ENCODE measurements around the gene ANK3.

Gene ANK3

GRCh38 chr10:60096761-60097513, 292.7 kb downstream of the ANK3 start:
- DNase-seq, result no peak
- TF ChIP-seq CTCF (IDR thresholded peaks at IDR 0.05; ENCODE audit: low read depth, low read length), result no peak

GRCh38 chr10:60093317-60093716, 296.4 kb downstream of the ANK3 start:
- no peak for DNase-seq
- Histone ChIP-seq H3K9me3 (ENCODE audit: severe bottlenecking) (no peaks in the 10 kb centered on the region), H3K36me3 (no peaks in the 10 kb centered on the region), H3K27me3 (ENCODE audit: insufficient read depth, low read depth, severe bottlenecking) (no peaks in the 10 kb centered on the region), H3K4me3 (ENCODE audit: low read depth, low read length) (no peak overlapping the region), H3K27ac (no peak overlapping the region)
- TF ChIP-seq CTCF (IDR thresholded peaks at IDR 0.05; ENCODE audit: low read depth, low read length), result no peak

More at GRCh38 chr10:60096761-60097513, 292.7 kb downstream of the ANK3 start:
- Histone ChIP-seq H3K4me3 (ENCODE audit: low read depth, low read length) (no peak overlapping the region), H3K36me3 (no peaks in the 10 kb centered on the region), H3K27ac (no peak overlapping the region), H3K9me3 (ENCODE audit: severe bottlenecking) (no peaks in the 10 kb centered on the region), H3K27me3 (ENCODE audit: insufficient read depth, low read depth, severe bottlenecking) (no peaks in the 10 kb centered on the region)

GRCh38 chr10:60086862-60087261, 302.8 kb downstream of the ANK3 start:
- DNase-seq, result no peak
- no peaks in the 10 kb centered on the region for H3K9me3 ChIP-seq (ENCODE audit: severe bottlenecking)
- H3K27me3 ChIP-seq (ENCODE audit: insufficient read depth, low read depth, severe bottlenecking), result no peaks in the 10 kb centered on the region
- H3K36me3 ChIP-seq, result no peaks in the 10 kb centered on the region
- no peak for TF ChIP-seq CTCF (IDR thresholded peaks at IDR 0.05; ENCODE audit: low read depth, low read length)
- H3K27ac ChIP-seq, result no peak overlapping the region
- H3K4me3 ChIP-seq (ENCODE audit: low read depth, low read length), result no peak overlapping the region

GRCh38 chr10:60086421-60086820, 303.3 kb downstream of the ANK3 start:
- H3K27ac ChIP-seq, result no peak overlapping the region
- no peaks in the 10 kb centered on the region for H3K27me3 ChIP-seq (ENCODE audit: insufficient read depth, low read depth, severe bottlenecking)
- no peak for DNase-seq
- TF ChIP-seq CTCF (IDR thresholded peaks at IDR 0.05; ENCODE audit: low read depth, low read length), result no peak
- H3K9me3 ChIP-seq (ENCODE audit: severe bottlenecking), result no peaks in the 10 kb centered on the region
- H3K36me3 ChIP-seq, result no peaks in the 10 kb centered on the region
- H3K4me3 ChIP-seq (ENCODE audit: low read depth, low read length), result no peak overlapping the region

- no peaks in the 10 kb centered on the region for H3K36me3 ChIP-seq
- no peak overlapping the region for H3K27ac ChIP-seq
Measured at GRCh38 chr10:60082744-60083344, 306.8 kb downstream of the ANK3 start.

More at GRCh38 chr10:60082744-60083344, 306.8 kb downstream of the ANK3 start:
- no peak for DNase-seq
- no peak for TF ChIP-seq CTCF (IDR thresholded peaks at IDR 0.05; ENCODE audit: low read depth, low read length)
- Histone ChIP-seq H3K9me3 (ENCODE audit: severe bottlenecking) (no peaks in the 10 kb centered on the region), H3K4me3 (ENCODE audit: low read depth, low read length) (no peak overlapping the region), H3K27me3 (ENCODE audit: insufficient read depth, low read depth, severe bottlenecking) (no peaks in the 10 kb centered on the region)

Measured in WERI-Rb-1 (cell line).